T-helper 1 cell treated with Interleukin-12 subunit alpha and Interleukin-12 subunit beta and Interleukin-4 antibody, amounts not matched to agents 30 ng/mL and 1 ng/mL, for 36 hours (primary cell): ENCODE measurements around the gene SYT7. TPM values are rescaled to one million over a fixed set of nuclear protein-coding genes. Genes with fewer than 3 reads are reported as not detected.

Source experiments
- intact Hi-C: fragments of 100-400 bp; cut with micrococcal nuclease; formaldehyde crosslinking; loops from one replicate; pipeline ENCODE4 v1.15.1; 2024
- total RNA-seq: library from RNA; stranded (reverse); gene quantifications from 2 replicates; pipeline ENCODE4 v1.2.3, GENCODE V29; 2022

The SYT7 gene
- total RNA-seq, 1 donor from 2014 or later = not detected

DNA sequence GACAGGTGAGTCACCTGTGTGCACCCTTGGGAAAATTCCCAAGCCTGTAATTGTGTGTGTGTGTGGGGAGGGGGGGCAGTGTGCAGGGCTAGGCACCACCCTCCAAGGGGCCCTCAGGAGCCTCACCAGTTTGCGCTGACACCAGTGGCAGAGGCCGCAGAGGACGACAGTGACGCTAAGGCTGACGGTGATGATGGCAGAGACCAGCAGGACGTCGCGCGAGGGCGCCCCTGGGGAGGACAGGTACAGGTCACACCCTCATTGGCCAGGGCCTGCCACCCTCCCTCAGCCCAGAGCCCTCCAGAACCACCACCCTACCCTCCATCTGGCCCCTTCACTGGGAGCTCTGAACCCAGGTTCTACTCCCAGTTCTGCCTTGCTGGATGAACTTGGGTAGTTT, 24.9 kb downstream of the SYT7 start:
- intact Hi-C loops = no loop called here

DNA sequence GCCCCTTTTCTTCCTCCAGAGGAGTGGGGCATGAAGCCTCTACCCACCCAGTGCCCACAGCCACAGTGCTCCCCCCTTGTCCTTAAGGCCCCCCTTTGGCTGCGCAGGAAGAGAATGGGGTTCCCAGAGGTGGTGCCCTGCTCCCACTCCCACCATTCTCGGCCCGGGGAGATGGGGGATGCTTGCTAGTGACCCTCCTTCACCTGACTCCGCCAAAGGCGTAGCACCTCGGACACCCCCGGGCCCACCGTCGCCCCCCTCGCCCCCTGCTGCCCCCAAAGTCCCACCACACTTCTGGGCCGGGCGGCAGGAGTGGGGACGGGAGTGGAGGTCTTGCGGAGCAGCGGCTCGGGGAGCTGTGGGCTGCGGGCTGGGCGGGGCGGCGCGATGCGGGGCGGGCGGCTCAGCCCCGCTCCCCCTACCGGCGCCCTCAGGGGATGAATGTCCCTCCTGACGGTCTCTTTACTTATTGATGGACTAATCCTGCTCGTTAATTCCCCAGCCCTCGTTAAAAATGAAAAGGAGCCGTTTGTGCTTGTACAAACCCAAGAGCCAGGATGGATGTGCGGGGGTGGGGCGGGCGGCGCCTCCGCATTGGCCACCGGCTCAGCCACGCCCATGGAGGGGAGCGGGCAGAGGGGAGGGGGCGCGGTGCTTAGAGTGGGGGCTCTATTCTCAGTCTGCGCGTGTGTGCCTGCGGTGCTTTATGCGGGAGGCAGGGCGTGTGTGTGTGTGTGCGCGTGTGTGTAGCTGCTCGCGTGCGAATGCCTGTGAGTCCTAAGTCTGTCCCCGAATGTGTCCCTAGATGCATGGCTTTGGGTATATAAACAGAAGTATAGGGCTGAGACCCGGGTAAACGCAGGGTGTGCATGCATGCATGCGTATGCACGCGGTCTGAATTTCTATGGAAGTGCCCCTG, 25.6 kb downstream of the SYT7 start:
- intact Hi-C loops = no loop called here

DNA sequence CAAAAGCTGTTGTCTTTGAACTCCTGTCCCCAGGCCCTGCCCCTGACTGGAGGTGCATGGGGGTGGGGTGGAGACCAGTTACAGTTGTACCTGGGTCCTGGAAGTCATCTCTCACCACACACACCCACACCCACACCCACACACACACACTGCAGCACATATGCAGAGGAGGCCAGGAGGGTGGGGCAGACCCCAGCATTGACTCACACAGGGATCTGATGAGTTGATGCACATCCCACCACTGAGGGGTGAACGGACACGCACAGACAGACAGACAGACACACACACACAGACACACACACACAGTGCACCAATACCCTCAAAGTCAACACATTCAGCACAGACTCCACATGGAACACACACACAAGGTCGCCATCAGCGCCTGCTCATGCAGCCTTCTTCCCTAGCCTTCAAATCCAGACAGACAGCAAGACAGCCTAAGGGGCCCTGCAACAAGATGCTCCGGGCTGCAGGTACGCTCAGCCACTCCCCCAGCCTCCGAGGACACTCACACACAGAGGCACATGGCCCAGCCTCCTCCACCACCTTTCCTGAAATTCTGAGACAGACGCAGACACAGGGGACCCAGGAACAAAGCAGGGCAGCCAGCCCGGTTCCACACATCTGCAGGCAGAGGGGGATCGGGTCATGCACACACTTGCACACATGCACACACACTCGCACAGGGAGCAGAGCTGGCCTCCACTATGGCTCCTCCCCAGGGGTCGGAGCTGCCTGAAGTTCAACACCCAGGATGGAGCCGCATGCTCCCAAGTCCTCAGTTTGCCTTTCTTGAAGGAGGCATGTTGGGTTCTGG, 26.5 kb downstream of the SYT7 start:
- intact Hi-C loops = no loop called here

DNA sequence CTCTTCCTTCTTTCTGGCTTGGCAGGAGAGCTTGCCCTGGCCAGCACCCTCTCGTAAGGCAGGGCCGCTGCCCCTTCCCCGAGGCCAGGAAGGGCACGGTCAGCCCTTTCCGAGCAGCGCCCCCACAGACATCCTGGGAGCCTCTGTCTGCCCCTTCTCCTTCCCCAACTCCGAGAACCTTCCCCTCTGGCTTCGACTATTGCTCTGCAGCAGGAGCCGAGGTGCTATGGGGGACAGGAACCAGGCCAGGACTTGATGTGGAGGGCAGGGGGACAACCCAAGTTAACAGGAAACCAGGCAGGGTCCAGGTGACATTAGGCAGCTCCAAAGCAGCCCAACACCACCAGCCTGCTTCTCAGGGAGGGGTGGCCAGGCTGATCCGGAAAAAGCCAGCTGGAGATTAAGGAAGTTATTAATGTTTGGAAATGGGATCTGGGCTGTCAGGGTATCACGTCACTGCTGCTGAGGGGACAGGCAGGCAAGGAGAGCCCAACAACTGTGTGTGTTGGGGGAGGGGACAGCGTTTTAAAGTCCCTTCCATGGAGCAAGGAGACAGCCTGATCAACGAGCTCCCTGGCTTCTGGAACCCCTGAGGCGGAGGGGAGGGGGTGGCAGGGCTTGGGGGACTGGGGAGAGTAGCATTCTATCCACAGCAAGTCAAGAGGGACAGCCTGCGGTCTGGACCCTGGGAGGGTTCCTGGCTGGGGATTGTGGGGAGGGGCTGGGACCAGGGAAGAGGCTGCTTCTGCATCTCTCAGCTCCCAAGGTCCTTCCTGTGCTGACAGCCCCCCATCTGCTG, 27.3 kb downstream of the SYT7 start:
- intact Hi-C loops = no loop called here

DNA sequence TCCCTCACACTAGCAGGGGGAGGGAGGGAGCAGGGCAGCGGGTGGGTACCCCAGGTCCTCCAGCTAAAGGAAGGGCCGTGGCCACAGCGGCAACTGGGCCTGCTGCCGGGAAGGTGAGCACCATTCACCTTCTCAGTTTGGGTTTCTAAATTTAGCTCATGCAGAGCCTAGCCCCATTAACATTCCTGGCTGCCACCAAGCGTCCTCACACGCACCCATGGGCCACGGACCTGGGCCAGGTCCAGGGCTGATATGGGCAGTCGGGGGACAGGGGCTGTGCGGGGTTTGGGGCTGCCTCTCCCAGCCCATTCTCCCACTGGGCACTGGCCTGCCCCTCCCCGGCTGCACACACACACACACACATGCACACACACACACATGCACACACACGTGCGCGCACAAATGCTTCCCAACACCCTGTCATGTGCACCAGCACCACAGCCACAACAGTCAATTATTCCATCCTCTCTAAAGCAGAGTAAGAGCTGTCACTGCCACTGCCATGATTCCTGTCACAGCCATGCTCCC, 28.7 kb downstream of the SYT7 start:
- intact Hi-C loops = no loop called here

DNA sequence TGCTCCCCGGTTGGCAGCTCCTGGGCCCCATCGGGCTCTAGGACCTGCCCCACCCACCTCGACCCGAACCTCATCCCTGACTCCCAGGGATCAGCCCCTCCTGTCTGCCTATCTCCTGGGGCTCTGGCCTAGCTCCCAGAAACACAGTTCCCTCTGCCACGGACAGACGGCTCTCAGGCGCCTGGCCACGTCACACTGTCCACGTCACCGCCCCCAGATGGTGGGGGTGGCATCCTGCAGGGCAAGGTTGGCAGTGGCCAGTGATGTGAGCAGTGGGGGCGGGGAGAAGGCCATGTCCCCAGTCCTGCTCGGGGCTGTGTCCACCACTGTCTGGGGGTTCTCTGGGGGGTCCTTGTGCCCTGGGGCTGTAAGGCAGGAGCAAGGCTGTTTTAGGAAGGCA, 29.2 kb downstream of the SYT7 start:
- intact Hi-C loops = no loop called here

DNA sequence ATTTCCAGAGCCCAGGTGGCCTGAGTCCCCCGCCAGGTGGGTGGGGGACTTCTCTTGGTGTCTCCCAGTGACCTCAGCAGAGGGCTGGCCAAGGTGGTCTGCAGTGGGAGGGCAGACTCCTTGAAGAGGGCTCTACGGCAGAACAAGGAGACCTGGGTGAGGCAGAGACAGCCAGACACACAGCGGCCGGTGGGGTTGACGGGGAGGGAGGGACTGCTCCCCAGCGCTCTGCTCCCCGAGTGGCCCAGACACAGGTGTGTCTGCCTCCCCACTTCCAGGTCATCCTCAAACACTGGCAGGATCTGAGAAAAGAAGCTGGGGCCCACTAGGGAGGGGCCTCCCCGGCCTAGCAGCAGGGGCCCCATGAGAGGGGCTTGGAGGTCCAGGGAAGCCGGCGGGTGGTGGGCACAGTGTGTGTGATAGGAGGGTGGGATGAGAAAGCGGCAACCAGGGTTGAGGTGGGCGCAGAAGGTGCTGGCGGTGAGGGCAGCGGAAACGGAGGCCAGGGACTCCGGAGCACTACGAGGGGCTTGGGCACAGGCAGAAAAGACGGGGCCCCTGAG, 30.1 kb downstream of the SYT7 start:
- intact Hi-C loops = no loop called here

DNA sequence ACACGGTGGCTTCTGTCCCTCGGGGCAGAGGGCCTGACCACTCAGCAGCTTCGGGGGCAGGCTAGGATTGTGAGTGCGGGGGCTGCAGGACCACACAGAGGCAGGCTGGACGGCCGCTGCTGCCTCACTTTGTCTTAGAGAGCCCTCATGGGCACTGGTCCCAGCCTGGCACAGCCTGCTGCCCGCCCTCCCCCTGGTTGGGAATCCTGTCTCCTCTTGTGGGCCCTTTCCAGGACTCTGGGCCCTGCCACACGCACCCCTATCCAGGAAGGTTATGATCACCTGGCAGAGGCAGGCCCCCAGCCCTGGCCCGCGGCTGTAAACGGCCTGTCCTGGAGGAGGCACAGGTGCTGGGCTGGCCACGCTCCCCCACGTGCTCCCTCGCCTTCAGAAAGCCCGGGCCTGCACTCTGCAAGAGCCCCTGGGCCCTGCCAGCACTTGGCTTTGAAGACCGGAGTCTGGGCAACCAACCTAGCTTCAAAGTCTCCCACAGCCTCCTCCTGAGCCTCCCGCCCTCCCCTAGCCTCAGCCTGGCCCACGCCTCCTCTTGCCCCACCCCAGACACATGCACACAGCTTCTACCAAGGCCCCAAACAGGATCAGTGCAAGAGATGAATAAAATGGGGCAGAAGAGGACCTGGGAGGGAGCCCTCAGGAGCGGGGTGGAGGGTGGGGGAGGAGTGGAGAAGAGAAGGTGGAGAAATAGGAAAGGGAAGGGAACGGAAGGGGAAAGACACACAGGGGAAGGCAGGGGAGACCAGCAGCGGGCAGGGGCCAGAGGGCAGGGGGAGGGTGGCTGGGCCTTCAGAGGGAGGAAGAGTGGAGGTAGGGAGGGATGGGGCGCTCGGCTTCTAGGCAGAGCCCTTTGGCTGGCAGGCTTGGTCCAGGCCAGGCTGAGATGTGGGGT, 31.0 kb downstream of the SYT7 start:
- intact Hi-C loops = no loop called here

DNA sequence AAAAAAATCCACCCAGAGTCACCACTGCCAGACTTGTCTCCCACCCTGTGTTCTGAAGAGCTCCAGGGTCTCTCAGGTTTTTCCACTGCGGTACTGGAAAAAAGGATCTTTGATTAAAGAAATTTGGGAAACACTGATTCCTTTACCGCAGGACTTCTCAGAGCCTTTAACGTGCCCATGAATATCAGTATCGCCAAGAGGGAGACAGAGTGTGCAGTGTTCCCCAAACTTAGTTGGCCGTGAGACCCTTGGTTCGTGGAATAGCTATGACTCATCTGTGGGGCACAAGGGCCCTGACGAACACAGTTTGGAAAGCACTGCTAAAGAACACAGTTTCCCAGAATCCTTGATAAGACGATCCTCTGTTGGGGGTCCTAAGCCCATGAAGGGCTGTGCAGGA, 31.7 kb downstream of the SYT7 start:
- intact Hi-C loops = no loop called here

DNA sequence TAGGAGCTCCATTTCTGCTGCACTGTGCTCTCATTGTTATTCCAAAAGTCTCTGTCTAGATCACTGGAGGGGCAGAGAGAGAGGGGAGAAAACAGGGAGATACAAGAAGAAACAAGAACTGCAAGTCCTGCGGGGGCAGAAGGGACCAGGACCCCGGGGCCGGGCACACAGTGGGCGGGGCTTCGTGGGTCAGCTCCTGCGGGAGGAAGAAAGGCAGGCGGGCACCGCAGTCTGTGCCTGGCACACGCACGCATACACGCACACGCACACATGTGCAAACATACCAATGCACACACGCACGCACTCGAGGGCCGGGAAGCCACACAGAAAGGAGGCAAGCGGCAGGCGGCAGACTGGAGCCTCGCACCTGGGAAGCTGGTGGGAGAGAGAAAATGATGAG, 33.6 kb downstream of the SYT7 start:
- intact Hi-C loops = no loop called here

DNA sequence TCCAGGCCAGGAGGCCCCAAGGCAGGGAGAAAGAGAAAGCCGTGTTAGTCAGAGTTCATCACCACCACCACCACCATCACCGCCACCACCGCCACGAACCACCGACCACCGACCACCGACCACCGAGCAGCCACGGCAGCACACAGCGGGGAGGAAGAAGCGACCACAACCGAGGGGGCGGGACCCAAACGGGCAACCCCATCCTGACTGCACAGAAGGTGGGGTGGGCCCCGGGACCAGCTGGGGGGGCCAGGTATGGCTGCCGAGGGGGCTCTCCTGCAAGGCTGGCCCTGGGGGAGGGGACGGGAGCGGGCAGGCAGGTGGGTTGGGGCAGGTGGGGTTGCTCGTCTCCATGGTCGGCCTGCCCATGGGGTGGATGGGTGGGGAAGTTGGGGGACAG, 34.2 kb downstream of the SYT7 start:
- intact Hi-C loops = no loop called here

DNA sequence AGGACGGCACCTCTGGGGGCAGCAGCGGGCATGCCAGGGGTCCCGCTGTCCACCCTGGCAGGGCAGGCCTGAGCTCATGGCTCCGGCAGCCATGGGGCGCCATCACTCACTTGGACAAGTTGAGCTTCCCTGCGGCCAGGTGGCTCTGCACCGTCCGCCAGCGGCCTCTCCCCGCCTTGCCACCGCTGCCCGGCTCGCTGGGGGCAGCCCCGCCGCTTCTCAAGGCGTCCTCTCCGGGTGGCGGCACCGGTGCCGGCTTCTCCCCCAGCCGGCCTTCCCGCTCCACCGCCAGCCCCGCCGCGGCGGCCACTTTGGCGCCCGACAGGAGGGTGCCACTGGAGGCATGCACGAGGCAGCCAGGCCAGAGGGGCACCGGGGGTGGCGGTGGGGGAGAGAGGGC, 35.0 kb downstream of the SYT7 start:
- intact Hi-C loops = no loop called here

DNA sequence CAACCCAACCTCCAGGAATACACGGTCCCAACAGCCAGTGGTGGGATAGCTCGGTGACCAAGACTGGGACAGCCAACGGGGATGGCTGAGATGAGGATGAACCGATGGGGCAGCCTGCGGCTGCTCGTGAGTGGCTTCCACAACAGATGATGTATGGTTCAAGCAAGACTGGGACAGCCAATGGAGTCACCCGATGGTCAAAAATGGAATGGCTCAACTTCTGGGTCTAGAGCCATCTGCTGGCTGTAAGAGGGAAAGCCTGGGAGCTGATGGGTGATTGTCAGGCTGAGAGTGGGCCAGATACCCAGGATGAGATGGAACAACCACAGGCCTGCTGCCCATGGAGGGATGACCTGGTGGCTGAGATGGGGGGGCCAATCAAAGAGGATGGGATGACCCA, 35.5 kb downstream of the SYT7 start:
- intact Hi-C loops = no loop called here

DNA sequence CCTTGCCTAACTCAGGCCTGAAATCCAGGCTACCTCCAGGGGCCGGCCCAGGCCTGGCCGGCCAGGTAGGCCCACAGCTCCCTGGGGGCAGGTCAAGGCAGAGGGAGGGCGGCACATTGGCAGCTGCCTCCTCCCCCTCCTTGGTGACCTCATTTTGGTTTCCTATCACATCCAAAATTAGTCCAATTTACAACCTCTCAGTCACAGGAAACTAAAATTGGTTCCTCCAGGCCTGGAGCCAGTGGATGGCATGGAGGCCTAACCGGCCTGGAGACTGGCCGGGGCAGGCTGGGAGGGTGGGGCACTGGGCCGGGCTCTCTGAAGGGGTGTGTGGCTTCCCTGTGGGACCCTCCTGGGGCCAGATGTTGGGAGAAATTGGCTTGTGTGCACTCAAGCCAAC, 36.4 kb downstream of the SYT7 start:
- intact Hi-C loops = no loop called here

DNA sequence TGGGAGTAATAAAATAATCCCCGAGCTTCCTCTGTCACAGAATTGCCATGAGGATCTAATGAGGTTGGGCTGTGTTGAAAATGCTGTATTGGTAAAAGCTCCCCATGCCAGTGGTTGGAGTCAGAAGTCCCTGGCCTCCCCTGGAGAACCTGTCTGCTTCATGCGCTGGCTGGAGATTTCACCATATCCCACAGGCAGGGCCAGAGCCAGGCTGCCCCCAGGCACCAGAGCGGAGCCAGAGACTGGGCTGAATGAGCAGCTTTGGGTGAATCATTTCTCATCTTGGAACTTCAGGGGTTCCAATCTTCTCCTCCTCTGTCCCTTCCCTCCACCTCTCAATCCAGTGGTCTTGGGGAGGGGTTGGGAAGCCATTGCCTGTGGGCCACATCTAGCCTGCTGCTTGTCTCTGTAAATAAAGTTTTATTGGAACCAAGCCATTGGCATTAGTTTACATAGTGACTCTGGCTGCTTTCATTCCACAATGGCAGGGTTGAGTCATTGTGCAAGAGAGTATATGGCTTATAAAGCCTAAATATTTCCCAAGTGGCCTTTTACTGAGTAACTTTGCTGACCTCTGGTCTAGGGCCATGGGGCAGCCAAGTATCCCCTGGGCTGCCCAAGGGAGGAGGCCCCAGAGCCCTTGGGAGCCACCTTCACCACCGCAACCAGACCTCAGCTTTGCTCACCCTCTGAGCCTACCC, 37.1 kb downstream of the SYT7 start:
- intact Hi-C loops = no loop called here

DNA sequence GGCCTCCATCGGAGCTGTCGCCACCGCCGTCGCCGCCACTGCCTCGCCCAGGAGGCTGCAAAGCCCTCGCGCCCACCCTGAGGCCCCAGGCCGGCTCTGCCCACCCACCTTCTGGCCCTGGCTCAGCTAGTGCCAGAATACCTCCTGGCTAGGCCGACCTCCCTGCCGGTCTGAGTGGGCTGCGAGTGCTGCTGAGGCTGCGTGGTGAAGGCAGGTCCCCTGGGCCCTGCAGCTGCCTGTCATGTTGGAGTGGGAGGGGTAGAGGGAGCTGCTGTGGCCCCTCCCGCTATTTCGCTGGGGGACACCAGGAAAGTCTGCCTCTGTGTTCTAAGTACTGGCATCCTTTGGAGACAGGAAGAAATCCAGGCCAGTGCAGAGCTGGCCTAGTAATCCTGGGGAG, 38.2 kb downstream of the SYT7 start:
- intact Hi-C loops = no loop called here

DNA sequence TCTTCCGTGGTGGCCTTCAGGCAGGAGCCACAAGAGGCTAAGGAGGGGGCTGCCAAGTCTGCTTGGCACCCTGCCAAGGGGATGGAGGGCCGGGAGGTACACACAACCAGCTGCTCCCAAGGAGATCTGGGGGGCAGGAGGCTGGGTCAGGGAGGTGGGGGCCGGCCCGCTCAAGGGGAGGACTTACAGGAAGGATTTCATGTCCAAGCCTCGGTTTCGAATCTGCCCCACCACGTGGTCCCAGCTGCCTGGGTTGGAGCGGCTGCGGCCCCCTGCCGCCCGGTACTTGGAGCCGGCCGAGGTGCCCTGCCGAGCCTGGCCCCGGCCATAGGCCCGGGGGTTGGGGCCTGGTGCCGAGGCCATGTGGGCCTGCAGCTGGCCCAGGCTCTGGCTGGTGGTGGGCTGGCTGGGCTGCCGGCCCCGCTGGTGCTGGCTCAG, 38.8 kb downstream of the SYT7 start:
- intact Hi-C loops = no loop called here

DNA sequence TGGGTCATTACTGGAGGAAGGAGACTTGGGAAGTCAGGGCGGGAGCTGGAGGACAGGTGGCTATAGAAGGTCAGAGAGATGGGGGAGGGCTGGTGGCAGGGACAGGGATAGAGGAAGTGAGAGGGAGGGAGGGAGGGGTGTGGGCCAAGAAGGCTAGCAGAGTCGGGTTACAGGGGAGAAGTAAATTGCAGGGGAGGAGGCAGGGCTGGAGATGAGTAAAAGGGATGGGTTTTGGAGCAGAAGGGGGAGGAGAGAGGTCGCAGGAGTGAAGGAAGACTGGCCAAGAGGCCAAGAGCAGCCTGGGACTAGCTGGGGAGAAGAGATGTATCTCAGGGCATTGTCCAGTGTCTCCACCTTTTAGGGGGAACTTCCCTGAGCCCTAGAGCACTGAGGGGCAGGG, 39.3 kb downstream of the SYT7 start:
- intact Hi-C loops = no loop called here

DNA sequence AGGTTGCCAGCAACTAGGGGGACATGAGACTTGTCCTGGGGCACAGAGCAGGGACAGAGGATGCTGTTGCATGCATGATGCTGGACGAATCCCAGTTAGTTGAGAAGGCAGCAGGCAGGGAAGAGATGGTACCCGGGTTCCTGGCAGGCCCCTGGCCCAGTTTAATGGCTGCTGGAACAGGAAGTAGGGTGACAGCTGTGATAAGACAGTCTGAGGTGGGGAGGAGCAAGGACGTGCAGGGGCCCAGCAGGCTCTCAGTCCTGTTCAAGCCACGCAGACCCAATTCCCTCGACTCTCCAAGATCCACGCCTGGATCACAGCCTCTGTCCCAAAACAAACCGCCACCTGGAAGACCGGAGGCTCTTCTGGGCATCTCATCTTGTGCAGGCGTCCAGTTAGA, 40.3 kb downstream of the SYT7 start:
- intact Hi-C loops = no loop called here
